GM18502 (cell line): ENCODE measurements around the gene CCDC9.
"Not testable (repeated sequence)": the region's sequence is repeated elsewhere in the genome, so short reads cannot be mapped to it uniquely, and the experiment has no call there.

ENCODE experiments used
- ATAC-seq: cut with Tn5 transposase; IDR thresholded peaks from one replicate; pipeline ENCODE4 v1.9.1; 2021; ENCODE audit warnings: mild to moderate bottlenecking; ENCODE audit not compliant: unreplicated experiment, poor library complexity

CCDC9 gene

DNA sequence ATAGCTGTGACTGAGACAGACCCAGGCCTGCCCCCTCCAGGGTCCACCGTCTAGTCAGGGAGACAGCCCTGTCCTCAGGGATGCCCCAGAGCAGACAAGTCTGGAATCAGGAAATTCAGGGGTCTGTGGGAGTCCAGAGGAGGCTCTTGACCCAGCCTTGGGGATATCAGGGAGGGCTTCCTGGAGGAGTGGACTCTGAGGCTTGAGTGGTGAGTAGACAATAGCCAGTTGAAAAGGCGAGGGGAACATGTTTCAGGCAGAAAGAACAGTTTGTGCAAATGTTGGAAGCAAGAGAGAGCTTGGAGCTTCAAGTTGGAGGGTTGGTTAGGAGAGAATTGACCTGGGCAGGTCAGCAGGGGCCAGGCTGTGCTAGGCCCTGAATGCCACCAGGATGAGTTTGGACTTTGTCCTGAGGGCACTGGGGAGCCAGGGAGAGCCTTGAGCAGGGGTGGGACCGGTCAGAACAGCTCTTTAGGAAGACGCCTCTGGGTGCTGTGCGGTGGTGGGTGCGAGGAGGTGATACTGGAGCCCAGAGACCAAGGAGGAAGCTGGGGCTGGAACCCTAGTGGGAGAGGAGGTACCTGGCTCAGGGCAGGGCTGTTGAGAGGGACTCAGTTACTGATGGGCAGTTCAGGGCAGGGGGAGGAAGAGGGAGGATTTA, 2.7 kb downstream of the CCDC9 start:
- ATAC-seq: no peak

DNA sequence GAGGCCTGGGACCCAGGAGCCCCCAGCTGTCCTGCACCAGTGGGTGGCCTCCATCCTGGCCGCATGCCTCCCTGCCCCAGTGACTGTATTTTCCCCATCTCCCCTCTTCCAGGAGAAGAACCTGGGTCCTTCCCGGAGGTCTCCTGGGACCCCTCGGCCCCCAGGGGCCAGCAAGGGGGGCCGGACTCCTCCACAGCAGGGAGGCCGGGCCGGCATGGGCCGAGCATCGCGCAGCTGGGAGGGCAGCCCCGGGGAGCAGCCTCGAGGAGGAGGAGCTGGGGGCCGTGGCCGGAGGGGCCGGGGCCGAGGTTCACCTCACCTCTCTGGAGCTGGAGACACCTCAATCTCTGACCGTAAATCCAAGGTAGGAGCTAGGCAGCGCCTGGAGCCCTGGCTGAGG, 4.2 kb downstream of the CCDC9 start:
- no peak for ATAC-seq

DNA sequence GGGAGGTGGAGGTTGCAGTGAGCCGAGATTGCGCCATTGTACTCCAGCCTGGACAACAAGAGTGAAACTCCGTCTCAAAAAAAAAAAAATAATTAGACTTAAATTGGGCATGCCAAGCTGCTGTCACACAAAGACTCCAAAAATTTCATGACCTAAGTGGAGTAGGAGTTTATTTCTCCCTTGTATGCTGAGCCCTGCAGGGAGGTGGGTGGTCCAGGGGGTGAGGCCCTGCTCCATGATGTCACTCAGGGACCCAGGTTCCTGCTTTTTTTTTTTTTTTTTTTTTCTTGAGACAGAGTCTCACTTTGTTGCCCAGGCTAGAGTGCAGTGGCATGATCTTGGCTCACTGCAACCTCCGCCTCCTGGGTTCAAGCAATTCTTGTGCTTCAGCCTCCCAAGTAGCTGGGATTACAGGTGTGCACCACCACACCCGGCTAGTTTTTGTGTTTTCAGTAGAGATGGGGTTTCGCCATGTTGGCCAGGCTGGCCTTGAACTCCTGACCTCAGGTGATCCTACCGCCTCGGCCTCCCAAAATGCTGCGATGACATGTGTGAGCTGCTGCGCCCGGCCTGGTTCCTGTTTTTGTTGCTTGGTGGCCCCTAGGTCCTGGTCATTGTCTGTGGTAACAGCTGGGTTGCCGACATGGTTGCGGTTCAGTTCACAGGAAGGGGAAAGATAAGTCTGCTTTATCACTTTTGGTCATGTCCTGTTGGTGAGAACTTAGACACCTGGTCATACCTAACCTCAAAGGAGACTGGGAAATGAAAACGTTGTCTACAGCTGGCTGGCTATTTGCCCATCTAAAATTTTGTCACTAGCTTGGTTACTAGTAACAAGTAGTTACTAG, 5.8 kb downstream of the CCDC9 start:
- ATAC-seq: peak; percentile 64

DNA sequence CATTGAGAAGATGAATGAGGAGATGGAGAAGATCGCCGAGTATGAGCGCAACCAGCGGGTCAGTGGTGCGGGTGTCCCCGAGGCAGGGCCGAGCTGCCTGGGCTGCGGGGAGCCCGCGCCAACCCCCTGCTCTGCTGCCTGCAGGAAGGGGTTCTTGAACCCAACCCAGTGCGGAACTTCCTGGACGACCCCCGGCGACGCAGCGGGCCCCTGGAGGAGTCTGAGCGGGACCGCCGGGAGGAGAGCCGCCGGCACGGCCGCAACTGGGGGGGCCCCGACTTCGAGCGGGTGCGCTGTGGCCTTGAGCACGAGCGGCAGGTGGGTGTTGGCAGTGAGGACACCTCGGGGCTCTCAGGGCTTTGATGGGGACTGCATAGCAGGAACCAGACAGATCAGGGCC, 8.3 kb downstream of the CCDC9 start:
- no peak for ATAC-seq

DNA sequence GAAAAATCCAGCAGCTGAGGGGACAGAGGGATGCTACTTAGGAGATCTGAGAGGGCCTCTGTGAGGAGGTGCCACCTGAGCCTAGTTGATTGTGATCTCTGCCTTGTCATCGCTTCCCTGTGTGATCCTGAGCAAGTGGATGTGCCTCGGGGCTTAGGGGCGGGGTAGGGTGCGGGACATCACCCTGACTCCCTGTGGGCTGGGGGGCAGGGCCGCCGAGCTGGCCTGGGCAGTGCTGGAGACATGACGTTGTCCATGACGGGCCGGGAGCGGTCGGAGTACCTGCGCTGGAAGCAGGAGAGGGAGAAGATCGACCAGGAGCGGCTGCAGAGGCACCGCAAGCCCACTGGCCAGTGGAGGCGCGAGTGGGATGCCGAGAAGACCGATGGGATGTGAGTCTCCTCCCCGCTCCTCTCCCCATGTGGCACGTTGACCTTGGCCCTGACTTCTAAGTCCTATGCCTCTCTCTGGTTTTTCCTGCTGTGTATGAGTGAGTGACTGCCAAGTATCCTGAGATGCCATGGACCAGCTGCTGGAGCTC, 10.1 kb downstream of the CCDC9 start:
- no peak for ATAC-seq

DNA sequence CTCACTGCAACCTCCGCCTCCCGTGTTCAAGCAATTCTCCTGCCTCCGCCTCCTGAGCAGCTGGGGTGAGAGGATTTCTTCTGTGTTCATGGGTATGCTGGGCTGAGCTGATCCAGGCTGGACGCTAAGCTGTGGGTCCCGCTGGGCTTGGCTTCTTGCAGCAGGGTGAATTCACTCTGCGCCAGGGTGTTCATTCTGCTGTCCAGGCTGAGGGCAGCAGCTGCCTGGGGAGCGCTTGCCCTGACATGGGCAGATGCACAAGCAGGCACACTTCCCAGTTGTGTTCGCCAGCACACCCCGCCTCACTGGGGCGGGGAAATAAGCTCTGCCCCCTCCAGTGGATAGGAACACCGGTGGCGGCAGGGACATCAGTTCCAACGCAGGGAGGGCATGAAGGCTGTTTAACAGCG, 11.0 kb downstream of the CCDC9 start:
- ATAC-seq: no peak

DNA sequence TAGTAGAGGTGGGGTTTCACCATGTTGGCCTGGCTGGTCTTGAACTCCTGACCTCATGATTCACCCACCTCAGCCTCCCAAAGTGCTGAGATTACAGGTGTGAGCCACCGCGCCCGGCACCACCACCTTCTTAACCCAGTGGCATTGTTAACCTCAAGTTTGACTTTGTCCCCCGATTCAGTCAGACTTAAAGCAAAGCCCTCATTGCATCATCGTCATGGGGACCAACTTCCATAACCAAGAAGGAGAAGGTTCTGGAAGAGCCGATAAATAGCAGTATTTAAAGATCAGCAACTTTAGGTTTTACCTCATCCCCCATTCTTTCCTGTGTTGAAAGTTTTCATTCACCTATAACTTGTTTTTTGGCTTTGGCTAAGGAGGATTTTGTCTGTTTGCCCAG, 11.7 kb downstream of the CCDC9 start:
- no peak for ATAC-seq

DNA sequence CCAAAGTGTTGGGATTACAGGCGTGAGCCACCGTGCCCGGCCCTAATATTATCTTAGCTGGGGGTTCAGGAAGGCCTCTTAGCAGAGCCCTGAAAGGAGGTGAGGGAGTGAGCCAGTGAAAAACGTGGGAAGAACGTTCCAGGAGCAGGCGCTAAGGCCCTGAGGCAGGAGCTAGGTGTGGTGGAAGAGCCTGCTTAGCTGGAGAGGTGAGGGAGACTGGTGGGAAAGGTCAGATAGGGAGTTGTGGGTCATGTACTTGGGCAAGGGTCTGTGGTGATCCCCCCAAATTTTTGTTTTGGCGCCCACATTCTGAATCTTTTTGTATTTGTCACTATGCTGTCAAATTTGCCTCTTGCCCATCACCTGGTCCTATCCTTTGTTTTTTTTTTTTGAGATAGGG, 13.3 kb downstream of the CCDC9 start:
- ATAC-seq: no peak

DNA sequence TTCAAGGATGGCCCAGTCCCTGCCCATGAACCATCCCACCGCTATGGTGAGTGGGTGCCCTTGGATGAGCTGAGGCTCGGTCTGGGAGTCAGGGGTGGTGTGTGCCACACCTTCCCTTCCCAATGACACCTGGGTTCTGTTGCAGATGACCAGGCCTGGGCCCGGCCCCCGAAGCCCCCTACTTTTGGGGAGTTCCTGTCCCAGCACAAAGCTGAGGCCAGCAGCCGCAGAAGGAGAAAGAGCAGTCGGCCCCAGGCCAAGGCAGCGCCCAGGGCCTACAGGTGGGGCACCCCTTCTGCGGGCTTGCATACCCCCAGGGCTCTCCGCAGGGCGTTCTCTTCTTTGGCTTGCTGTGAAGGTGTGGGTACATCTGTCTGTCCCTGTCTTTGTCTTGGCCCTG, 14.1 kb downstream of the CCDC9 start:
- ATAC-seq: no peak

DNA sequence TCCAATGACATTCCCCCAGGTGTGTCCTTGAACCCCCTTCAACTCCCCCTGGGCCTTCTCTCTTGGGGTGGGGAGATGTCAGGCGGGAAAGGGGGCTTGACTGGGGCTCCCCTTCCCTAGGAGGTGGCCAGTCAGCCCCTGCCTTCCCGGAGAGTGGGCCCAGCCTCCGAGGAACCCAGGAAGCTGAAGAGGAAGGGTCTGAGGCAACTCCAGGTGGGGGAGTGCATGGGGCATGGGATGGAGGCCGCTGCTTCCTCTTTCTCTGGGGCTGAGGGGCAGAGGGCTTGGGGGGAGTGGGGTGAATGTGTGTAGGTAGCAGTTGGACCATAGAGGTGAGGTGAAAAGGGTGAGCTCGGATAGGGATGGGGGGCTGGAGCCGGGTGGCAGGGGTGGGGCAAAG, 15.6 kb downstream of the CCDC9 start:
- ATAC-seq: no peak

DNA sequence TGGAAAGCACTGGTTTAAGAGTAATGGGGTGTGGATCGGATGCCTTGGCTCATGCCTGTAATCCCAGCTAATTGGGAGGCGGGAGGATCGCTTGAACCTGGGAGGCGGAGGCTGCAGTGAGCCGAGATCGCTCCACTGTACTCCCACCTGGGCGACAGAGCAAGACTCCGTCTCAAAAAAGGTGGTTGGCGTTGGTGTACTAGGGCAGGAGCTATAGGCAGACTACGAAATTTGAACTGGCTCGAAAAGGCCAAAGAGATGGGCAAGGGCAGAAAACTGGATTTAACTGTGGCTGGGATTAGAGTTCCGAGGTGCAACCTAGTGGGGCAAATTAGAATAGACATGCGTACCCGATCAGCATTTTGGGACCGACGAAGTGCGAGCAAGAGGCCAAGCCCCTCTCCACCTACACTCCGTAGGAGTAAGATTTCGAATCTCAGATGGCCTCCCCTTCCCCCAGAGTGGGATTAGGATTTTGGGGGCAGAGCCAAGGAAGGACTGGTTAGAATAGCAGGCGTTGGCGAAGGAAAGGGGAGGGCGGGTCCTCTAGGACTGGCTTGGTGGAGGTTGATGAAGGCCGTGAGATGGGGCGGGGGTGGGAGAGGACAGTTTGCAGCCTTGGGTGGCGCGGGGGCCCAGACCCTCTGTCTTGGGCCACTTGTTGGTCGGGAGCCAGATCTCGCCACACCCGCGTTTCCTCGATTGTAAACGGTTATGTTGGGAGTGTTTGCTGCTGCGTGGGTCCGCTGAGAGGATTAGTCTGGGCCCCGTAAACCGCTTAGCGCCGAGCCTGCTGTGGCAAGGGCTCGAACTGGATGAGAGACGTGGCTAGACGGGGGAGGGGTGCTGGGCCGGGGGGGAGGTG, 16.4 kb downstream of the CCDC9 start:
- no peak for ATAC-seq

DNA sequence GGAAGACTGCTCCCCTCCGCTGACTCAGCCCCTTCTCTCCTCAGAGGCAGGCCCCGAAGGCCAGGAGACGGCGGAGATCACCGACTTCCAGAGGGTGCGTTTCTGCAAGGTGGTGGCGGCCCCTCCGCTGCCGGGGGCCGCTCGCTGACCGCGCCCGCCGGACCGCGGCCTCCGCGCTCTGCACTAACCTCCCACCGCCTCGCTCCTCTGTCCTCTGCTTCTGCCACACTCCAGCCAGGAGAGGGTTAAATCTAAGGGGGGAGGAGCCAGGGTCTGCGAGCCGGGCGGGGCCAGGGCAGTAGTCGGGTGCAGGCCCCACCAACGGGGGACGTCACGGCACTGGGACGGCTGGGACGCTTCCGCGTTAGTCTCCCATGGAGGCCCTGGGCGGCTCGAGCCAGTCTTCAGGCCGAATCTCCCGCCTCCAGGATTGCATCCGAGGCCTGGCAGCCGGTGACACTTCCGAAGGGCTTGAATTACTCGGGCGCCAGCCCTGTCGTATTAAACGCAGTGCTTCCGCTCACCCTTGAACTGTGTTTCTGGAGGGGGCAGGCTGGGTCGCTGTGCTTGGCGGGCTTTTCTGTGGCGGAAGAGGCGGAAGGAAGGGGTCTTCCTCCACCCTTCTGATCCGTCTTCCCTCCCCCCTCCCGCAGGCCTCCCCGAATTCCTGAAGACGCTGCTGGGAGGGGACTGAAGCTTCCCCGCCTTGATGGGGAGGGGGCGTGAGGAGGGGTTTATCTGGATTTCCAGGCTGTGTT, 17.2 kb downstream of the CCDC9 start:
- ATAC-seq: peak; percentile 68

DNA sequence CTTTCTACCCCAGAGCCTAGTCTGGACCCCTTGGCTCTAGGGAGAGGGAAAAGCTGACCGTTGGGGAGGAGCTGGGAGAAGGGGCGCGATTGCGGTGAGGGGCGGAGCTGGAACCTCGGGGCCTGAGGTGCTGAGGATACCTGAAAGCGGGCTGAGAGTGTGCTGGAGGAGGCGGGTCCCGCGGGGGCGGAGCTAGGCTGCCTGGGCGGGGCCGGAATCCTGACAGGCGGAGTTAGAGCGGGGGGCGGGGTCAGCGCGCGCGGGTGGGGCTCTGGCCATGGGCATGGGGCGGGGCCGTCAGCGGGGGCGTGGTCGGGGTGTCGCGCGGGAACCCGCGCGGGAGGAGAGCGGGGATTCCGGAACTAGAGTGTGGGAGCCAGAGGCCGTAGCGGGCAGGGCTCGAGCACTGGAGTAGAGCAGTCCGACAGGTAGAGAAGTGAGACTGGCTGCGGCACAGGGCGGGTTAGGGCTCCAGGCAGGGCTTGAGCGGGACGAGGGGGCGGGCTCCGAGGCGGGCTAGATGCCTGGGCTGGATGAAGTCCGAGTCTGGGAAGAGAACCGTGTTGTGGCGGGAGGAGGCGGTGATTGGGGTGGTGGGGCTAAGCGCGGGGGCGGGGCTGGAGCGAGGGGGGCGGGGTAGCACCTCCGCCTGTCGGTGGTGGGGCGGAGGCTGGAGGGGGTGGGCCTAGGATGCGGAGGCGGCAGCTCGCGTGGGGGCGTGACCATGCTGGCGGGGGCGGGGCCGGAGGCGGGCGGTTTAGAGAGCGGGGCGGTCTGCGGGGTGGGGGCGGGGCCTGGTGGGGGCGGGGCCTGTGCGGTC, 18.0 kb downstream of the CCDC9 start, which contains the start of gene INAFM1:
TSS of gene INAFM1 (plus strand) at position 815 of the 820 bp plus-strand sequence. CDS start 35 bp downstream, outside the sequence.
- peak; percentile 60 for ATAC-seq

DNA sequence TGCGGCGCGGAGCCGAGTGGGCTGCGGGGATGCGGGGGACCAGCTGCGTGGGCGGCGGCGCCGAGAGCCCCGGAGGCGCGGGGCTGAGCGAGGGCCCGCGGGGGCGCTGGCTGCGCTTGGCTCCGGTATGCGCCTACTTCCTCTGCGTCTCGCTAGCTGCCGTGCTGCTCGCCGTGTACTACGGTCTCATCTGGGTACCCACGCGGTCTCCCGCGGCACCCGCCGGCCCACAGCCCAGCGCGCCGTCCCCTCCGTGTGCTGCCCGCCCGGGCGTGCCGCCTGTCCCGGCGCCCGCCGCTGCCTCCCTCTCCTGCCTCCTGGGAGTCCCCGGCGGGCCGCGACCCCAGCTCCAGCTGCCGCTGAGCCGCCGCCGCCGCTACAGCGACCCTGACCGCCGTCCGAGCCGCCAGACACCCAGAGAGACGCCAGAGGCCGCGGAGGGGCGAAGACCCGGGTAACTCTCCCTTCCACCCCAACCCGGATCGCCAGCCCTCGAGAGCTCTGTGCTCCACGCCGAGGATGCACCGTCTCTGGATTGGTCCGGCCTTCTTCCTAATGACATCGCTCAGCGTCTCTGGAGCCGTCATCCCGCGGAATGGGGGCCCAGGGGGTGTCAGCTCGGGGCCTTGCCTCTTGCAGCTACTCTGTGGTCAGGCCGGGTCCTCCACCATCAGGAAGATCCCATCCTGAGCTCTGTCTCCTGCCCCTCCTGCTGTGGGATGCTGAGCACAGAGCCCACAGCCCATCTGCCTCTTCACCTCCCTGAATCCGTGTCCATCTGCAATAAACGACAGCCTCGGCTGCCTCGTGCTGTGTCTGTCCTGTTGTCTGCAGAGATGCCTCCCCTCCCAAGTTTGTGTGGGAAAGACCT, 18.8 kb downstream of the CCDC9 start:
- no peak for ATAC-seq

DNA sequence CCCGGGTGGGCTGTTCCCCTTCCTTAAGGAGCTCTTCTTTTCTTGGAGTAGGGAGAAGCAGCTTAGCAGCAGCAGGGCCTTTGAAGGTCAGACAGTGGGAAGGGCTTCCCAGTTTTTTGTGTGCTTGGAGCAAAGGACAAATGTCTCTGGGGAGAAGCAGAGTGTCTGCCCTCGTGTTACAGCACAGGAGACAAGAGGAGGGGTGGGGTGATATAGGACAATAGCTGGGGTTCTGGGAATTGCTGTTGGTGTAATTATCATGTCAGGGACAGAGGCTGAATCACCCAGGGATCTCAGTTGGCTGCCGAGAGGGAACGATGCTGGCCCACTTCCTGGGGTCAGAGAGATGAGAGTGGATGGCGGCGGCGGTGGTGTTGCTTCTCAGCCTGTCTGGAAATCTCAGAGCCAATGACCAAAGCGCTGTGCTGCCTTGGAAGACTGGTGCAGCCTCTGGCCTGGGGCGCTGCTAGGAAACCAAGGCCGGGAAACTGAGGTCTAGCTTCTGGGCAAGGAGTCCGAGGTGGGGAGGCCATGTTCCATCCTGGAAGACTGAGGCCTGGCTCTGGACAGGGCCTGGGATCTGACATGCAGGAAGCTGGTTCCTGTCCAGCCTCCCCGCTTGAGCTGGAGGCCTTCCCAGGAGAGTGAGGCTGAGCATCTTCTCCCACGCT, 19.6 kb downstream of the CCDC9 start:
- no peak for ATAC-seq

DNA sequence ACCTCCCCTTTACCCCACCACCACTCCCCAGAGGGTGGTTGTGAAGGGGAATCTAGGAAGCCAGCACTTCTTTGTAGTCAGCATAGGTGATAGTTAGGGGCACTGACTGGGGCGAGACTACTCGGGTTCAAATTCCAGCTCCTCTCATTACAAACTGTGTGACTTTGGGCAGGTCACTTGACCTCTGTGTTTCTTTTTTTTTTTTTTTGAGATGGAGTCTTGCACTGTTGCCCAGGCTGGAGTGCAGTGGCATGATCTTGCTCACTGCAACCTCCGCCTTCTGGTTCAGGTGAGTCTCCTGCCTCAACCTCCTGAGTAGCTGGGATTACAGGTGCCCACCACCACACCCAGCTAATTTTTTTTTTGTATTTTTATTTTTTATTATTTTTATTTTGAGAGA, 20.2 kb downstream of the CCDC9 start:
- not testable (repeated sequence) for ATAC-seq

DNA sequence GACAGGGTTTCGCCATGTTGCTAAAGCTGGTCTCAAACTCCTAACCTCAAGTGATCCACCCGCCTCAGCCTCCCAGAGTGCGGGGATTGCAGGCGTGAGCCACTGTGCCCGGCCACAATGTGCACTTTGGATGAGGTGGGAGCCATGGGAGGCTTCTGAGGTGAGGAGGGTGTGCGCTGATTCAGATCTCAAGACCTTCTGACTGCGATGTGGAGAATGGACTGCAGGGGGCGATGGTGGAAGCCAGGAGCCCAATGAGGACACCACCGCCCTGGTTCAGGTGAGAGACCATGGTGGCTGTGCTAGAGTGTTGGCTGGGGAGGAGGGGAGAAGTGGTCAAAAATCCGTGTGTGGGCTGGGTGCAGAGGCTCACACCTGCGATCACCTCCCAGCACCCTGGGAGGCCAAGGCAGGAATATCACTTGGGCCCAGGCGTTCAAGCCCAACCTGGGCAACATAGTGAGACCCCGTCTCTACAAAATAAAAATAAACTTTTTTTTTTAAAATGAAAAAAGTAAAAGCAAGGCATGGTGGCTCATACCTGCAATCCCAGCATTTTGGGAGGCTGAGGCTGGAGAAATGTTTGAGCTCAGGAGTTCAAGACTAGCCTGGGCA, 24.0 kb downstream of the CCDC9 start:
- no peak for ATAC-seq
